ENCODE data around the gene DIS3L2. TPM values are rescaled to one million over a fixed set of nuclear protein-coding genes. Genes with fewer than 3 reads are reported as not detected.
"Not testable (repeated sequence)": the region's sequence is repeated elsewhere in the genome, so short reads cannot be mapped to it uniquely, and the experiment has no call there.

Gene DIS3L2
- total RNA-seq, 2 experiments from 2014 or later = 20.2 to 20.6 TPM

DNA sequence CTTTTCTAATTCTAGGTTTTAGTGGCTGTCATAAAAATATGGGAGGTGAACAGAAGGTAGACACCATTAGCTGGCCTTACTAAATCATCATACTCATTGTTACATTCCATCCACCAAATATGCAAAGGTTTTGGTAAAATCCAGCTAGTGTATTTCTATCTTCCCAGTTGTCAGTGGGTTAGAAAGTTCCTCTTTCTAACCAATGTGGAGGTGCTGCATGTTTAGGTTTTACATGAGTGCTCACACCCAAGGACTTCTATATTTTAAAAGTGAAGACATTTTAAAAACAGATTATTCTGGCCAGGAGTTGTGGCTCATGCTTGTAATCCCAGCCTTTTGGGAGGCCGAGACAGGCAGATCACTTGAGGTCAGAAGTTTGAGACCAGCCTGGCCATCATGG, 423.0 kb downstream of the DIS3L2 start:
- Histone ChIP-seq H2AFZ (ENCODE audit: low read length) (no peak overlapping the region), H3K4me2 (ENCODE audit: low read length) (no peak overlapping the region), H3K4me1 (ENCODE audit: insufficient read depth, low read length, poor library complexity, severe bottlenecking) (no peaks in the 10 kb centered on the region), H3K27ac (ENCODE audit: low read depth, low read length, poor library complexity, severe bottlenecking) (no peak overlapping the region), H3K79me2 (ENCODE audit: insufficient read depth, low read depth, low read length) (no peaks in the 10 kb centered on the region), H3K36me3 (ENCODE audit: insufficient read depth, low read length) (no peaks in the 10 kb centered on the region), H3K4me3 (ENCODE audit: low read depth, low read length, poor library complexity, severe bottlenecking) (no peak overlapping the region), H3K9me2 (ENCODE audit: insufficient read depth, low read length) (no peaks in the 10 kb centered on the region), H4K20me1 (ENCODE audit: insufficient read depth, low read length) (no peaks in the 10 kb centered on the region), H3K9me3 (ENCODE audit: low read length) (no peaks in the 10 kb centered on the region)
- no TSS peak for BruUV-seq (replicated peaks)
- TF ChIP-seq, protein P1, sequence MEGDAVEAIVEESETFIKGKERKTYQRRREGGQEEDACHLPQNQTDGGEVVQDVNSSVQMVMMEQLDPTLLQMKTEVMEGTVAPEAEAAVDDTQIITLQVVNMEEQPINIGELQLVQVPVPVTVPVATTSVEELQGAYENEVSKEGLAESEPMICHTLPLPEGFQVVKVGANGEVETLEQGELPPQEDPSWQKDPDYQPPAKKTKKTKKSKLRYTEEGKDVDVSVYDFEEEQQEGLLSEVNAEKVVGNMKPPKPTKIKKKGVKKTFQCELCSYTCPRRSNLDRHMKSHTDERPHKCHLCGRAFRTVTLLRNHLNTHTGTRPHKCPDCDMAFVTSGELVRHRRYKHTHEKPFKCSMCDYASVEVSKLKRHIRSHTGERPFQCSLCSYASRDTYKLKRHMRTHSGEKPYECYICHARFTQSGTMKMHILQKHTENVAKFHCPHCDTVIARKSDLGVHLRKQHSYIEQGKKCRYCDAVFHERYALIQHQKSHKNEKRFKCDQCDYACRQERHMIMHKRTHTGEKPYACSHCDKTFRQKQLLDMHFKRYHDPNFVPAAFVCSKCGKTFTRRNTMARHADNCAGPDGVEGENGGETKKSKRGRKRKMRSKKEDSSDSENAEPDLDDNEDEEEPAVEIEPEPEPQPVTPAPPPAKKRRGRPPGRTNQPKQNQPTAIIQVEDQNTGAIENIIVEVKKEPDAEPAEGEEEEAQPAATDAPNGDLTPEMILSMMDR (conservative IDR thresholded peaks at IDR 0.05; ENCODE audit: low read length) = no peak
- no peak for TF ChIP-seq EZH2phosphoT487 (IDR thresholded peaks at IDR 0.05; ENCODE audit: borderline replicate concordance, low read depth, low read length)
- DNase-seq (ENCODE audit: low spot score) = no peak
- ChIA-PET CTCF (ENCODE audit: unreplicated experiment) (no interaction called here), POLR2A (no interaction called here)
- intact Hi-C loops (cut with micrococcal nuclease; ENCODE audit: unreplicated experiment) = no loop called here

DNA sequence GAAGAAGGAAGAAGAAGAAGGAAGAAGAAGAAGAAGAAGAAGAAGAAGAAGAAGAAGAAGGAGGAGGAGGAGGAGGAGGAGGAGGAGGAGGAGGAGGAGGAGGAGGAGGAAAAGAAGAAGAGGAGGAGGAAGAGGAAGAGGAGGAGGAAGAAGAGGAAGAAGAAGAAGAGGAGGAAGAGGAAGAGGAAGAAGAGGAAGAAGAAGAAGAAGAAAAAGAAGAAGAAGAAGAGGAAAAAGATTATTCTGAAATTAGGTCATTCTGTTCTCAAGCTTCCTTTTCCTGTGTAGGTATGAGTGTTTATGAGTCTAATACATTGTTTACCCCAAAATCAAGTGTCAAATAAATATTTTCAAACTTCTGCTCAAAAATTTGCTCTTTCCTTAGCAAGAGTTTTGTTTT, 423.5 kb downstream of the DIS3L2 start:
- H3K27ac ChIP-seq (ENCODE audit: low read depth, low read length, poor library complexity, severe bottlenecking); intact Hi-C loops (cut with micrococcal nuclease; ENCODE audit: unreplicated experiment); H3K79me2 ChIP-seq (ENCODE audit: insufficient read depth, low read depth, low read length); POLR2A ChIA-PET; BruUV-seq (replicated peaks); H3K4me1 ChIP-seq (ENCODE audit: insufficient read depth, low read length, poor library complexity, severe bottlenecking); H3K4me3 ChIP-seq (ENCODE audit: low read depth, low read length, poor library complexity, severe bottlenecking); H3K4me2 ChIP-seq (ENCODE audit: low read length); H2AFZ ChIP-seq (ENCODE audit: low read length); DNase-seq (ENCODE audit: low spot score); H3K9me2 ChIP-seq (ENCODE audit: insufficient read depth, low read length); H3K9me3 ChIP-seq (ENCODE audit: low read length); H4K20me1 ChIP-seq (ENCODE audit: insufficient read depth, low read length); CTCF ChIA-PET (ENCODE audit: unreplicated experiment); H3K36me3 ChIP-seq (ENCODE audit: insufficient read depth, low read length): not testable (repeated sequence)

DNA sequence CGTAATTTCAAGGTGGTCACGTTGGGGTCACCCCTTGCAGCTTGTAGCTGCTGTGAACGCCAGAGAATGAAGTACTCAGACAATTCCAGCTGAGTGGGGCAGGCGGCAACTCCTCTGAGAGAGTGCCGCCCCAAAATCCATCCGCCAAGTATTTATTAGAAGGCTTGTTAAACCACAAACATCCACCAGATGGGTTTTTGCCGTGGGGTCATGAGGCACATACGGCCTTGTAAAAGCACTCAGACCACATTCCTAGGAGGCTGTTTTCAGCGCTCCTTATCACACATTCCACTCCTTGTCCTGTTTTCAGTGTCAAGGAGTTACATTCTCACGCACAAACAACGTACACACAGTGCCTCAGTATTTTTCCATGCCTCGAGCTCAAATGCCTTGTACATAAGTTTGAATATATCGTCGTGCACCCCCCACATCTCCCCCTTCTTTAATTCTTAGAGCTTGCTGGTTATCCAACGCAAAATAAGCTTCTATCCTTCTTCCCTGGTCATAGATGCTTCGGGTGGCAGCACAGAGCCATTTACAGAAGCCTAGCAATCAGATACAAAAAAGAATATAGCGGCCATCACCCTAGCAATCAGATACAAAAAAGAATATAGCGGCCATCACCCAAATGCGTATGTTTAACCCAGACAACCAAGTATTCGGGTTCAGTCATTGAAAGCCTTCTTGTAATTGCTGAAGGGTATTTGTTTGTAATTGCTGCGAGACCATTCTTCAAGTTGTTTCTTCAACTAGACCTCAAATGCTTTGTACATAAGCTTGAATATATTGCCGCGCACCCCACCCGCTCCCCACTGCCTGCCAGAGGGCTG, 424.4 kb downstream of the DIS3L2 start:
- CTCF ChIA-PET (ENCODE audit: unreplicated experiment) = interaction anchor here (0.6 kb wide), 2 partner anchors 8 to 469 kb away, joined by 7 to 21 read pairs; no protein-coding TSS in a partner anchor
- no peak for DNase-seq (ENCODE audit: low spot score)
- H3K9me2 ChIP-seq (ENCODE audit: insufficient read depth, low read length) = no peaks in the 10 kb centered on the region
- no peaks in the 10 kb centered on the region for H4K20me1 ChIP-seq (ENCODE audit: insufficient read depth, low read length)
- no peaks in the 10 kb centered on the region for H3K4me1 ChIP-seq (ENCODE audit: insufficient read depth, low read length, poor library complexity, severe bottlenecking)
- no peak overlapping the region for H3K27ac ChIP-seq (ENCODE audit: low read depth, low read length, poor library complexity, severe bottlenecking)
- no peaks in the 10 kb centered on the region for H3K79me2 ChIP-seq (ENCODE audit: insufficient read depth, low read depth, low read length)
- no peak overlapping the region for H3K4me2 ChIP-seq (ENCODE audit: low read length)
- H3K9me3 ChIP-seq (ENCODE audit: low read length) = no peaks in the 10 kb centered on the region
- BruUV-seq (replicated peaks) = no TSS peak
- H3K4me3 ChIP-seq (ENCODE audit: low read depth, low read length, poor library complexity, severe bottlenecking) = no peak overlapping the region
- no peak overlapping the region for H2AFZ ChIP-seq (ENCODE audit: low read length)
- no peaks in the 10 kb centered on the region for H3K36me3 ChIP-seq (ENCODE audit: insufficient read depth, low read length)
- TF ChIP-seq, protein P1 (conservative IDR thresholded peaks at IDR 0.05; ENCODE audit: low read length) = no peak
- no peak for TF ChIP-seq EZH2phosphoT487 (IDR thresholded peaks at IDR 0.05; ENCODE audit: borderline replicate concordance, low read depth, low read length)
- intact Hi-C loops (cut with micrococcal nuclease; ENCODE audit: unreplicated experiment) = no loop called here
- POLR2A ChIA-PET = interaction anchor here (0.6 to 1.0 kb wide), 2 partner anchors 51 to 776 kb away, joined by 3 to 6 read pairs; no protein-coding TSS in a partner anchor

All from OCI-LY7 (cell line).